ENCODE data around the gene SNX25.
"Not testable (repeated sequence)": the region's sequence is repeated elsewhere in the genome, so short reads cannot be mapped to it uniquely, and the experiment has no call there.

The SNX25 gene

DNA sequence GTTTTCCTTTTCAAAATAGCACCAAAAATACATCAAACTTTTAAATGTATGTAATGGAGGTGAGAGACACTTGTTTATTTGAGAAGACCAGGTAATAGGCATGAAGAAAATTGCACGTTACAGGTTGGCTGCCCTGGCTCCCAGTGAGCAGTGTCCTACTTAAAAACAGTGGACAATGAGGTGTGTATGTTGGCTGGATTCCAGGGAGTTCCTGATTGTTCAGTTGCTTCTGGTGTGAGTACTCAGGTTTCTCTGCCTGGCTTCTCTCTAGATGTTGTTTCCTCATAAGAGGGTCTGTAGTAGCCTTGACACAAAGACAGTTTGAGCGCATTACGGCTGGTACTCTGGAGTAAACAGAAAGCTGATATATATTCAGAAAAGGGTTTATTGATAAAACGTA lies 29.4 kb downstream of the SNX25 start:
- TF ChIP-seq, protein P1, sequence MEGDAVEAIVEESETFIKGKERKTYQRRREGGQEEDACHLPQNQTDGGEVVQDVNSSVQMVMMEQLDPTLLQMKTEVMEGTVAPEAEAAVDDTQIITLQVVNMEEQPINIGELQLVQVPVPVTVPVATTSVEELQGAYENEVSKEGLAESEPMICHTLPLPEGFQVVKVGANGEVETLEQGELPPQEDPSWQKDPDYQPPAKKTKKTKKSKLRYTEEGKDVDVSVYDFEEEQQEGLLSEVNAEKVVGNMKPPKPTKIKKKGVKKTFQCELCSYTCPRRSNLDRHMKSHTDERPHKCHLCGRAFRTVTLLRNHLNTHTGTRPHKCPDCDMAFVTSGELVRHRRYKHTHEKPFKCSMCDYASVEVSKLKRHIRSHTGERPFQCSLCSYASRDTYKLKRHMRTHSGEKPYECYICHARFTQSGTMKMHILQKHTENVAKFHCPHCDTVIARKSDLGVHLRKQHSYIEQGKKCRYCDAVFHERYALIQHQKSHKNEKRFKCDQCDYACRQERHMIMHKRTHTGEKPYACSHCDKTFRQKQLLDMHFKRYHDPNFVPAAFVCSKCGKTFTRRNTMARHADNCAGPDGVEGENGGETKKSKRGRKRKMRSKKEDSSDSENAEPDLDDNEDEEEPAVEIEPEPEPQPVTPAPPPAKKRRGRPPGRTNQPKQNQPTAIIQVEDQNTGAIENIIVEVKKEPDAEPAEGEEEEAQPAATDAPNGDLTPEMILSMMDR (IDR thresholded peaks at IDR 0.05; ENCODE audit: low read depth, low read length, missing control alignments), result no peak
- no peak for DNase-seq (ENCODE audit: low read depth)
- H3K4me3 ChIP-seq (ENCODE audit: low read depth, low read length), result no peak overlapping the region

DNA sequence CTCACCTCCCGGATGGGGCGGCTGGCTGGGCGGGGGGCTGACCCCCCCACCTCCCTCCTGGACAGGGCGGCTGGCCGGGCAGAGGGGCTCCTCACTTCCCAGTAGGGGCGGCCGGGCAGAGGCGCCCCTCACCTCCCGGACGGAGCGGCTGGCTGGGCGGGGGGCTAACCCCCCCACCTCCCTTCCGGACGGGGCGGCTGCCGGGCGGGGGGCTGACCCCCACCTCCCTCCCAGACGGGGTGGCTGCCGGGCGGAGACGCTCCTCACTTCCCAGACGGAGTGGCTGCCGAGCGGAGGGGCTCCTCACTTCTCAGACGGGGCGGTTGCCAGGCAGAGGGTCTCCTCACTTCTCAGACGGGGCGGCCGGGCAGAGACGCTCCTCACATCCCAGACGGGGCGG lies 31.1 kb downstream of the SNX25 start:
- H3K4me3 ChIP-seq (ENCODE audit: low read depth, low read length); DNase-seq (ENCODE audit: low read depth): not testable (repeated sequence)

DNA sequence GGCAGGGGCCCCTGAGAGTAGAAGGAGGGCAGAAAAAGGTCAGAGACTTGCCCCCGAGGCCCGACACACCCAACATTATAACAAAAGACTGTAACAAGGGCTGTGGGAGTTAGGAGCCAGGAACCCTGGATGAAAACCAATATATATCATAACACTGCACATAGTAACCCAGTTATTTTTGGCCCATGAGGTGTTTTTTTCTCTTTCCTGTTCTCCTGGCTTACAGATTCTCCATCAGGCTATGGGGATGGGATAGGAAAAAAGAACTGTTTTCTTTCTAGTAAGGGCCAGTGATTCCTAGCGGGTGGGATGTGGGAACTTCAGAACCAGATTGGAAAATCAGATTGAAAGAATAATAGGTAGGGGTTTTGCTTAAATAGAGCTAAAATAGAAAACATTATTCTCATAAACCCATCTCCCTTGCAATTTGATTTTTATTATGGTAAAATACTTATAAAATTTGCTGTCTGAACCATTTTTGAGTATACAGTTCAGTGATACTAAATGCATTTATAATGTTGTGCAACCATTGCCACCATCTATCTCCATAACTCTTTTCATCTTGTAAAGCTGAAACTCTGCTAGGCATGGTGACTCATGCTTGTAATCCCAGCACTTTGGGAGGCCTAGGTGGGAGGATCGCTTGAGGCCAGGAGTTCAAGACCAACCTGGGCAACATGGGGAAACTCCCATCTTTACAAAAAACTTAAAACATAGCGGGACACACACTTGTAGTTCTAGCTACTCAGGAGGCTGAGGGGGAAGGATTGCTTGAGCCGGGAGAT lies 33.5 kb downstream of the SNX25 start:
- DNase-seq (ENCODE audit: low read depth), result no peak
- TF ChIP-seq, protein P1 (IDR thresholded peaks at IDR 0.05; ENCODE audit: low read depth, low read length, missing control alignments), result no peak
- H3K4me3 ChIP-seq (ENCODE audit: low read depth, low read length), result no peak overlapping the region

DNA sequence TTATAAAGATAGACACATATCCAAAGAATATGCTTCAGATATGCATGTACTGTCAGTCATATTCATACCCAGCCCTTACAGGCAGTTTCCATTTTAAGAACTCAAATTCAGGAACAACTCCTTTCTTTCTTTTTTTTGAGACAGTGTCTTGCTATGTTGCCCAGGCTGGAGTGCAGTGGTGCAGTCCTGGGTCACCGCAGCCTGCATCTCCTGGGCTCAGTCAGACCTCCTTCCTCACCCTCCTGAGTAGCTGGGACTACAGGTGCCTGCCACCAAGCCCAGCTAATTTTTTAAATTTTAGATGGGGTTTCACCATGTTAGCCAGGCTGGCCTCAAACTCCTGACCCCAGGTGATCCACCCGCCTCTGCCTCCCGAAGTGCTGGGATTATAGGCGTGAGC lies 34.5 kb downstream of the SNX25 start:
- DNase-seq (ENCODE audit: low read depth), result no peak
- no peak overlapping the region for H3K4me3 ChIP-seq (ENCODE audit: low read depth, low read length)
- TF ChIP-seq, protein P1 (IDR thresholded peaks at IDR 0.05; ENCODE audit: low read depth, low read length, missing control alignments), result no peak

DNA sequence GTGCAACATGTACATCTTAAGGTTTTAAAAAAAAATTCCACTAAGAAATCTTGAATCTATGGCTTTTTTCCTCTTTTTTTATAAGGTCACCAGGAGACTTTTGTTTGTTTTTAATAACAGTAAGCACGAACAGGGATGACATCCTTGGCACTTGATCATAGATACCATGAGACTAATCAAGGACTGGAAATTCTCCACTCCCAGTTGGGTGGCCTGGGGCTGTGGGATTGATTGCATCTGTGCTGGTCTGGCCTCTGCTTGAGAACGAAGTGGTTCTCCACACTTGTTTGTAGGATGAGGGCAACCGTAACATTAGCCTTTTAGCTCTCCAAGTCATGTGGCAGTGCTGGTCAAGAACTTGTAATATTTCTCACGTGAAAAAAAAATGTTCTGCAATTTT lies 35.4 kb downstream of the SNX25 start:
- DNase-seq (ENCODE audit: low read depth), result no peak
- no peak overlapping the region for H3K4me3 ChIP-seq (ENCODE audit: low read depth, low read length)
- TF ChIP-seq, protein P1 (IDR thresholded peaks at IDR 0.05; ENCODE audit: low read depth, low read length, missing control alignments), result no peak

DNA sequence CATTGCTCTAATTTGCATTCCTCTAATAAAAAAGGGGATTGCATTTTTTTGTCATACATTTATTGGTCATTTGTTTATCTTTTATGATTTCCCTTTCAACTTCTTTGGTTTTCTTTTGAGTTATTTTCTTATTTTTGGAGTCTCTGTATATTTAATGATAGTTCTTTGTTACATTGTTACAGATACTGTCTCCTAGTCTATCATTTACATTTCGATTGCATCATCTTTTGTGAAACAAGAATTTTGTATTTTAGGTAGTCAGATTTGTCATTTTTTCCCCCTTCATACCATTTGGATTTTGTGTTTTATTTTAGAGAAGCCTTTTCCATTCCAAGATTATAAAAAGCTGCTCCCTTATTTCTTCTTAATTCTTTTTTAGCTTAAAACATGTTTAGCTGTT lies 37.1 kb downstream of the SNX25 start:
- TF ChIP-seq, protein P1 (IDR thresholded peaks at IDR 0.05; ENCODE audit: low read depth, low read length, missing control alignments), result no peak
- H3K4me3 ChIP-seq (ENCODE audit: low read depth, low read length), result no peak overlapping the region
- DNase-seq (ENCODE audit: low read depth), result no peak

DNA sequence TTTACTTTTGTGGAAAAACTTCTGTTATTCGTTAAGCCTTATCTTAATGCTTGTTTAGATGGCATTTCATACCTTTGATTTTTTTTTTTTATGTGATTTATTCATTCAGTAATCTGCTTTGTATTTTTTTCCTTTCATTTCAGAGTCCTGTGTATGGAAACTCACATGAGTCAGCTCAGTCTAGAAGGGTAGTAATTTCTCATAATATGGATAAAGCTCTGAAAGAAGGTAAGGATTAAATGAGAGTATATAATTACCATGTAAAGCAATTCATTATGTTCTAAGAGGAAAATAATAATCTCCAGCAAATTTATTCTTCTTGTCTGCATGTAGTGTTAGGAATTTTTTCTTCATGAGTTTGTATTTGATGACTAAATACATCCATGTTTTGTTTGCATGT lies 37.8 kb downstream of the SNX25 start:
- TF ChIP-seq, protein P1 (IDR thresholded peaks at IDR 0.05; ENCODE audit: low read depth, low read length, missing control alignments), result no peak
- H3K4me3 ChIP-seq (ENCODE audit: low read depth, low read length), result no peak overlapping the region
- DNase-seq (ENCODE audit: low read depth), result no peak

Data from GM12864 (cell line).